ENCODE results near the gene TMEM53. TPM values are rescaled to one million over a fixed set of nuclear protein-coding genes. Genes with fewer than 3 reads are reported as not detected.

The TMEM53 gene
- total and polyA plus RNA-seq, 12 donors: 7.2 to 47.4 (median 12.6) TPM

DNA sequence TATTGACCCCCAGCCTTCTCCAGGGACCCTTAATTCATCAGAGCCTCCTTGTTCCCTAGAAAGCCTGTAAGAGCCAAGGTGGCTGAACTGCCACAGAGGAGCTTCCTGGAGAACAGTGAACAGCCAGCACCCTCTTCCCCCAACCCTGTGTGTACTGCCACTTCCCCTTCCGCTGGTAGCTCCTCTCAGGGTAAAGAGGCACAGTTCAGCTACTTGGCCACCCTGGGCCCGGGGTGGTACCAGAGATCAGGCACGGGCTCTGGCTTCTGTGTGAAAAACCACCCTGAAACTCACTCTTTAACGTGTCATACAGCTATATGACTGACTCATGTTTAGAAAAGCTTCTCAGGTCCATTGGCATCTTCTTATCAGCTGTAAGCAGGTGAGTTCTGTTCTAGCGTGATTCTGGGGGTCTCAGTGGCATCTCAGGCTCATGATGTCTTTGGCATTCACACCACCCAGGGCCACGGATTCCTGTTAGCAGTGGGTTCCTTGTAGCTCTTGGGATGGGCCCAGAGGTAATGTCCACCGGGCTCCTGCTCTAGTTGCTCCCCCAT, 22.6 kb upstream of the TMEM53 start:
- H3K27me3 ChIP-seq: no peaks in the 10 kb centered on the region
- H3K9me3 ChIP-seq (replicated peaks in 1 of 3): no peaks in the 10 kb centered on the region
- H3K4me3 ChIP-seq: no peak overlapping the region
- WGBS, 4 donors: 74 to 86% (median 79%) methylated on average over 4 to 7 of the region's 7 CpGs
- H3K36me3 ChIP-seq (replicated peaks in 1 of 2): no peaks in the 10 kb centered on the region
- H3K4me1 ChIP-seq (replicated peaks in 1 of 2): no peaks in the 10 kb centered on the region
- TF ChIP-seq, protein P1, sequence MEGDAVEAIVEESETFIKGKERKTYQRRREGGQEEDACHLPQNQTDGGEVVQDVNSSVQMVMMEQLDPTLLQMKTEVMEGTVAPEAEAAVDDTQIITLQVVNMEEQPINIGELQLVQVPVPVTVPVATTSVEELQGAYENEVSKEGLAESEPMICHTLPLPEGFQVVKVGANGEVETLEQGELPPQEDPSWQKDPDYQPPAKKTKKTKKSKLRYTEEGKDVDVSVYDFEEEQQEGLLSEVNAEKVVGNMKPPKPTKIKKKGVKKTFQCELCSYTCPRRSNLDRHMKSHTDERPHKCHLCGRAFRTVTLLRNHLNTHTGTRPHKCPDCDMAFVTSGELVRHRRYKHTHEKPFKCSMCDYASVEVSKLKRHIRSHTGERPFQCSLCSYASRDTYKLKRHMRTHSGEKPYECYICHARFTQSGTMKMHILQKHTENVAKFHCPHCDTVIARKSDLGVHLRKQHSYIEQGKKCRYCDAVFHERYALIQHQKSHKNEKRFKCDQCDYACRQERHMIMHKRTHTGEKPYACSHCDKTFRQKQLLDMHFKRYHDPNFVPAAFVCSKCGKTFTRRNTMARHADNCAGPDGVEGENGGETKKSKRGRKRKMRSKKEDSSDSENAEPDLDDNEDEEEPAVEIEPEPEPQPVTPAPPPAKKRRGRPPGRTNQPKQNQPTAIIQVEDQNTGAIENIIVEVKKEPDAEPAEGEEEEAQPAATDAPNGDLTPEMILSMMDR (IDR thresholded peaks at IDR 0.05): no peak
- no peak for TF ChIP-seq POLR2A (IDR thresholded peaks at IDR 0.05)
- peak in 1 of 7 donors; percentile 15 for DNase-seq
- intact Hi-C loops (cut with DNase I): no loop called here
- no peak overlapping the region for H3K27ac ChIP-seq

- peak in 1 of 7 donors; percentile 0 for DNase-seq
- Histone ChIP-seq H3K4me3 (no peak overlapping the region), H3K27ac (no peak overlapping the region), H3K36me3 (replicated peaks in 1 of 2) (no peaks in the 10 kb centered on the region), H3K4me1 (replicated peaks in 1 of 2) (no peaks in the 10 kb centered on the region), H3K9me3 (replicated peaks in 1 of 3) (no peaks in the 10 kb centered on the region), H3K27me3 (no peaks in the 10 kb centered on the region)
- no peak for TF ChIP-seq POLR2A (IDR thresholded peaks at IDR 0.05)
- TF ChIP-seq, protein P1 (IDR thresholded peaks at IDR 0.05): no peak
- intact Hi-C loops (cut with DNase I): no loop called here
- WGBS, 4 donors: 82 to 94% (median 90%) methylated on average over 2 to 3 of the region's 3 CpGs
These were observed 21.8 kb upstream of the TMEM53 start for GRCh38 chr1:44696101-44696500.

DNA sequence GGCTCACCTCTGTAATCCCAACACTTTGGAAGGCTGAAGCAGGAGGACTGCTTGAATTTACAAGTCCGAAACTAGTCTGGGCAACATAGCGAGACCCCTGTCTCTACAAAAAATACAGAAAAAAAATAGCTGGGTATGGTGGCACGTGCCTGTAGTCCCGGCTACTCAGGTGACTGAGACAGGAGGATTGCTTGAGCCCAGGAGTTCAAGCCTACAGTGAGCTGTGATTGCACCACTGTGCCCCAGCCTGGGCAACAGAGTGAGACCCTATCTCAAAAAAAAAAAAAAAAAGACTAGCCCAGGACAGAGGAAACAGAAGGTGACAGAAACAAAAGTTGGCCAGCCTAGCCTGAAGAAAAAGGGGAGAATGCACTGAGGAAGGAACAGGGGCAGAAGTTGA, 21.4 kb upstream of the TMEM53 start:
- H3K9me3 ChIP-seq (replicated peaks in 1 of 3): no peaks in the 10 kb centered on the region
- H3K4me1 ChIP-seq (replicated peaks in 1 of 2): no peaks in the 10 kb centered on the region
- no peak for TF ChIP-seq POLR2A (IDR thresholded peaks at IDR 0.05)
- TF ChIP-seq, protein P1 (IDR thresholded peaks at IDR 0.05): no peak
- no peaks in the 10 kb centered on the region for H3K27me3 ChIP-seq
- H3K27ac ChIP-seq: no peak overlapping the region
- intact Hi-C loops (cut with DNase I): no loop called here
- 91 to 98% (median 95%) methylated on average over 4 of the region's 4 CpGs for WGBS, 4 donors
- H3K4me3 ChIP-seq: no peak overlapping the region
- no peaks in the 10 kb centered on the region for H3K36me3 ChIP-seq (replicated peaks in 1 of 2)
- DNase-seq: no peak

- Histone ChIP-seq H3K27me3 (no peaks in the 10 kb centered on the region), H3K9me3 (replicated peaks in 1 of 3) (no peaks in the 10 kb centered on the region), H3K4me1 (replicated peaks in 1 of 2) (no peaks in the 10 kb centered on the region), H3K27ac (no peak overlapping the region), H3K4me3 (no peak overlapping the region), H3K36me3 (replicated peaks in 1 of 2) (no peaks in the 10 kb centered on the region)
- TF ChIP-seq POLR2A (IDR thresholded peaks at IDR 0.05): no peak
- TF ChIP-seq, protein P1 (IDR thresholded peaks at IDR 0.05): no peak
- DNase-seq: peak in 1 of 7 donors; percentile 3
- 89 to 91% (median 90%) methylated on average over 7 of the region's 7 CpGs for WGBS, 4 donors
- intact Hi-C loops (cut with DNase I): no loop called here
These were observed 20.7 kb upstream of the TMEM53 start for GRCh38 chr1:44694863-44695478.
